NCI-H510A treated with DMSO at 0.1 percent for 48 hours (cell line): ENCODE data around the gene HAGH.
A peak's percentile ranks its signal among the peaks of the same experiment; 100 is the strongest.
"Not testable (repeated sequence)": the region's sequence is repeated elsewhere in the genome, so short reads cannot be mapped to it uniquely, and the experiment has no call there.

Experiments
- DNase-seq: peaks from one replicate; lab custom pipeline; 2025; lab: John Stamatoyannopoulos, UW

Gene HAGH

DNA sequence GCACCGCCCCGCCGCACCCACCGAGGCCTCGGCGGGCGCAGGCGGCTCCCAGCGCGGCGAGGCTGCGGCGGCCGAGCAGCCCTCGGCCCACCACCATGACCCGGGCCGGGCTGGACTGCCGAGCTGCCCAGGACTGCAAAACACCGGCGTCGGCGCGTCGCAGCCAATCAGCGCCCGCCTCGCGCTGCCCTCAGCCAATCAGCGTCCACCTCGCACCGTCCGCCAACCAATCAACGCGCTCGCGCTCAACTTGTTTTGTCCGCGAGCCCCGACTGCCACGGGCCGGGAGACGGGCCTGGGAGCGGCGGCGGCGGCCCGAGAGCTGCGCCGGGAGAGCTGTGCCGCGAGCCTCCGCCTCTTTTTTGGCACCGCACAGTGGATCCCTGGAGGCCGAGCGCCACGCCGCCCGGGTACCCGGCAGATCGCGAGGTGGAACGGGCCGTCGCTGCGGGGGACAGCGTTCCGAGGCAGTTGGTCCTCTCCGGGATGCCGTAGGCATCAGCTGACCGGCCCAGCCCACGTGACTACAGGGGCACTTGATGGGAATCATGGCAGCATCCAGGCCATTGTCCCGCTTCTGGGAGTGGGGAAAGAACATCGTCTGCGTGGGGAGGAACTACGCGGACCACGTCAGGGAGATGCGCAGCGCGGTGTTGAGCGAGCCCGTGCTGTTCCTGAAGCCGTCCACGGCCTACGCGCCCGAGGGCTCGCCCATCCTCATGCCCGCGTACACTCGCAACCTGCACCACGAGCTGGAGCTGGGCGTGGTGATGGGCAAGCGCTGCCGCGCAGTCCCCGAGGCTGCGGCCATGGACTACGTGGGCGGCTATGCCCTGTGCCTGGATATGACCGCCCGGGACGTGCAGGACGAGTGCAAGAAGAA lies at the start of gene HAGH, which contains the start of gene FAHD1:
TSS of gene HAGH (minus strand) at position 135 of the 883 bp plus-strand sequence. CDS start at position 97, 38 bp downstream.
TSS of gene FAHD1 (plus strand) at position 516 of the 883 bp plus-strand sequence. CDS start at position 549, 33 bp downstream.
- DNase-seq = peak; percentile 75

DNA sequence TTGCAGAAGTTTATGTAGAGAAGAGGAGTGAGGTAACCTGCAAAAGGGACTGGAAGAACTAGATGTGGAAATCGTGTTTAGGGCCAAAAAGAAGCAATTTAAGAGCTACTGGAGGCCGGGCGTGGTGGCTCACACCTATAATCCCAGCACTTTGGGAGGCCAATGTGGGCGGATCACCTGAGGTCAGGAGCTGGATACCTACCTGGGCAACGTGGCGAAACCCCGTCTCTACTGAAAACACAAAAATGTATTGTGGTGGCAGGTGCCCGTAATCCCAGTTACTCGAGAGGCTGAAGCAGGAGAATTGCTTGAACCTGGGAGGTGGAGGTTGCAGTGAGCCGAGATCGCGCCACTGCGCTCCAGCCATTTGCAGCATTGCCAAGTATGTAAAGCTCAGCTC lies 49.4 kb upstream of the HAGH start:
- not testable (repeated sequence) for DNase-seq

DNA sequence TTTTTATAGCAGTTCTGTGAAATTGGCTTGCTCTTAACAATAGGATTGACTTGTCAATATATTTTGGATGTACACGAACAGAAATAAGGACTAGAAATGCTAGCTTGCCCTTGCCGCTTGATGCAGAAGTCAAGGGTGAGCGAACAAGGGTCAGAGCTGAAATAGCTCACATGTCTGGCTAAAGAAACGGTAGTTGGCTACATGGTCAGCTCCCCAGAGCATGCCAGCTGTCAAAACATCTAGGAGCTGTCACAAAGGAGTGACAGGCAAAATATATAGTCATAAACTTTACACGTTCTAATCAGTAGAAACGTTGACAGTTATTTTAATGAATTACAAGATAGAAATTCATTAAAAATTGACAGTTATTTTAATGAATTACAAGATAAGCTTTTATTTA lies 48.2 kb upstream of the HAGH start:
- no peak for DNase-seq

DNA sequence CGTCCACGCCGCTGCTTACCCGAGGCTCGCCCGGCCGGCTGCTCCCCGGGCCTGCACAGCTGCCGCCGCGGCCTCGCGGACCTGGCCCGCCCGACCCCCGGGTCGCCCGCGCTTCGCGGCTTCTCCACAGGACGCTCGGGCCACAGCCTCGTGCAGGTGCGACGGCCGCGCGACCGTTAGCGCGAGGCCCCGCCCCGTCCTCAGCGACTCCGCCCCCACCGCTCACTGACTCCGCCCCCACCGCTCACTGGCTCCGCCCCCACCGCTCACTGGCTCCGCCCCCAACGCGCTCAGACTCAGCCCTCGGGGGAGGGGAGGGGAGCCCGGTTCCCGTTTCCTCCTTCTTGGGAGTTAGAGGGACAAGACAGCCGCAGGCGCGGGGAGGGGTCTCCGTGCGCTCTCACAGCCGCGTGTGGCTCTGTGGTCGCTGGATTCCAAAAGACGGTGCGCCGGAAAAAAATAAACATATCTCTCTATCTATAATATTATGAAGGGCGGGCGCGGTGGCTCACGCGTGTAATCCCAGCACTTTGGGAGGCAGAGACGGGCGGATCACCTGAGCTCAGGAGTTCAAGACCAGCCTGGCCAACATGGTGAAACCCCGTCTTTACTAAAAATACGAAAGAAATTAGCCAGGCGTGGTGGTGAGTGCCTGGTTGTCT lies 45.5 kb upstream of the HAGH start, which contains the start of gene MEIOB:
TSS of gene MEIOB (minus strand) at position 191 of the 662 bp plus-strand sequence. CDS start 3,989 bp downstream, outside the sequence.
- DNase-seq = no peak

DNA sequence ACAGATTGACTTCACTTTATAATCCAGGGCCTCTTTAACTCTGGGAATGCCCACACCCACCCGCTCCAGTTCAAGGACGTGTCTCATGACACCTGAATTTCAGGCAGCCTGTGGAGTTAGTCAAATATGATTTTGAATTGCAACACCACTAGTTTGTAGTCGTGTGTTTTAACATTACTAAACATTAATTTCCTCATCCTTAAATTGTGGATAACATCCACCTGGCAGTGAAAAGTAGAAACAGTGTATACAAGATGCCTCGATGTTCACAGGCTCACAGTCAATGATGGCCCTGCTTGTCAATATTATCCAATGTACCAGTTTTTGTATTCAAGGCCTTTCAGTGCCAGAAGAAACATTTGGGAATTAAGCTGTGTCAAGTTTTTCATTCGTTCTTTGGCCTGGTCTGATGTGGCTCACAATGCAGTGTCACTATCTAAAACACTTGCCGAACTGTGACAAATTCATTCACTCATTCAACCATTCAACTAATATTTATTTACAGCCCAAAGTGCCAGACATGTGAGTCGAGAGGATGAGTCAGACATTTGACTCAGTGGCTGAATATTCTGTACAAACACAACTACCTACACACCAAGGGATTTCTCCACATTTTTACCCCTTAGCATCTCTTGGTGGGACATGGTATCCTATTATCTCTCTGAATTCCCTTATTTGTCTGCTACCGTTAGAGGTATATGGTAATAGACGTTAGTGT lies 43.9 kb upstream of the HAGH start:
- peak; percentile 26 for DNase-seq

DNA sequence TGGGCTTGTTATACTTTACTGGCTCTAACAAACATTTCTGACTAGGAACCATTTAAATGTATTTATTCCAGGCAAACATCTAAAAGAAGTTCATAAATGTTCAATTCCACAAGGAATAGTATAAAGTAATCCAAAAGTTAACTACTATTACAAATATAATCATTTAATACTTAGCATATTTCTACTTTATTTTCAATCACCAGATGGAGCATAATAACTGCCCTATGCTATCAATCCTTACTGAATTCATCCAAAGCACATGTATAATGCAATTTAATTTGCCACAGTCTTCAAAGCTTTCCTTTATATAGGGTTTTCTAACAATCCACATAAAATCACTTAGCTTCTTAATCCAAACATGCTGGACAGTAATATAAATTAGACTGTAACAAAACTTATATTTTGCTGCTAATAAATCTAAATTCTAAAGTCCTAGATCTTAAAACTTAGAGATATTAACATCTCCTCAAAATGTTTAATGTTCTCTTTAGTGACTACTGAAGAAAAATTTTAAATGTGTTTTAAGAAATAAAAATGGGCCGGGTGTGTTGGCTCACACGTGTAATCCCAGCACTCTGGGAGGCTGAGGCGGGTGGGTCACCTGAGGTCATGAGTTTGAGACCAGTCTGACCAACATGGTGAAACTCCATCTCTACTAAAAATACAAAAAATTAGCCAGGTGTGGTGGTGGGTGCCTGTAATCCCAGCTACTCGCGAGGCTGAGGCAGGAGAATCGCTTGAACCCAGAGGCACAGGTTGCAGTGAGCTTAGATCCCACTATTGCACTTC lies 39.5 kb upstream of the HAGH start:
- no peak for DNase-seq

DNA sequence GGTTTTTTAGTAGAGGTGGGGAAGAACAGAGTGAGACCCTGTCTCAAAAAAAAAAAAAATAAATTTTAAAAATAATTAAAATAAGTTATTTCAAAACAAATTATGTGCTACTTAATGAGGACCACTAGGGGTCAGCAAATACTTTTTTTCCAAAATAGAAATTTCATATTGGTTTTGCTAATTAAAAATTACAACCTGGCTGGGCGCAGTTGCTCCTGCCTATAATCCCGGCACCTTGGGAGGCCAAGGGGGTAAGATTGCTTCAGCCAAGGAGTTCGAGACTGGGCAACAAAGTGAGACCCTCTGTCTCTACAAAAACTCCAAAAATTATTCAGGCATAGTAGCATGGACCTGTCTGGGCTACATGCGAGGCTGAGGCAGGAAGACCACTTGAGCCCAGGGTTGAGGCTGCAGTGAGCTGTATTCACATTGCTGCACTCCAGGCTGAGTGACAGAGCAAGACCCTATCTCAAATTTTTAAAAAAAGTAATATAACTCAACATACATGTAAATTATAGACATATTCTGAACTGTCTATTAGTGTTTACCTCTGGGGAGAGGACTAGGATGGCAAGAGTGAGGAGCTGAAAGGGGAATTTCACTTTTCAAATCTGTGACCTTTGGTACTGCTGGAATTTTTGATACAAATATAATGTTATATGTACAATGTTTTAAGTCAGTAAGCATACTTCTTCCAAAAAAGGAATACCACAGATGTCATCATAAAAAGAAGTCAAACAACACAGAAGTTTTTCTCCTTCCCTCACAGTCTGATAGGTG lies 37.2 kb upstream of the HAGH start:
- DNase-seq = no peak

DNA sequence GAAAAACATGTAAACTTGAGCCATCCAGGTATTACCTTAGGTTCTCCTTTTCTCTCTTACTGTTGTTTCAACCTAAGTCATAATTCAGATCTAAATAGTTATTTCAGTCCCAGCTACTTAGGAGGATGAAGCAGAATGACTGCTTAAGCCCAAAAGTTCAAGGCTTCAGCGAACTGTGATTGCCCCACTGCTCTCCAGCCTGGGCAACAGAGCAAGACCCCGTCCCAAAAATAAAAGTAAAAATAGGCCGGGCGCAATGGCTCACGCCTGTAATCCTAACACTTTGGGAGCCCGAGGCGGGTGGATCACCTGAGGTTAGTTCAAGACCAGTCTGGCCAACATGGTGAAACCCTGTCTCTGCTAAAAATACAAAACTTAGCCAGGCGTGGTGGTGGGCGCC lies 35.8 kb upstream of the HAGH start:
- no peak for DNase-seq

DNA sequence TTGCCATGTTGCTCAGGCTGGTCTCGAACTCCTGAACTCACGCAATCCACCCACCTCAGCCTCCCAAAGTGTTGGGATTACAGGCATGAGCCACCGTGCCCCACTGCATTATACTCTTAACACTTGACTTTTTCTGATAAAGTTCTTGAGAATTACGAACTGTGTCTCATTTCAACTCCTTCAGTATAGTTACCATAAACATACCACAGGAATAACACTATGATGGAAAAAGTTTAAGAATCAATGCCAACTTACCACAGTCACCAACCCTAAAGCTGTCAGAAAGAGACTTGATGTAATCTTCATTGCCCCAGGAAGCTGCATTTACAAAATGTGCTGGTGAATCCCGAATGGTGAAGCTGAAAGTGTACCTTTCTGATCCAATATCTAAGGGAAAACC lies 35.1 kb upstream of the HAGH start:
- DNase-seq = no peak

DNA sequence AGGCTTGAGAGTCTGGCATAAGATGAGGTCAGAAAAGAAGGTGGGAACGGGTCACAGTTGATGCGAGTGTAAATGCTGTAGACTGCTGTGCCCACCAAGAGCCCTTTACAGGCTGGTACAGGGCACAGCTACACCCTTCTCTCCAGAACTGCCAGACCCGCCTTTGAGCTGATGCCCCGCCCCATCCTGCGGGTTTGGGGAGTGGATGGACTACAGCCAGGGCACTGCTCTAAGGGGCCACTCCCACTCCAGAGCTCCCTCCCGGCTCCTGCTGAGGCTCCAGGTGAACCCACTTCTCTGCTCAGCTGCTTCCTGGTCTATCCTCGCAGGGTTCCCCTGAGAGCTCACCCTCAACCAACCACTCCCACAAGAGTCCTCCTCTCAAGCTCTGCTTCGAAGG lies 33.0 kb upstream of the HAGH start:
- DNase-seq = no peak

DNA sequence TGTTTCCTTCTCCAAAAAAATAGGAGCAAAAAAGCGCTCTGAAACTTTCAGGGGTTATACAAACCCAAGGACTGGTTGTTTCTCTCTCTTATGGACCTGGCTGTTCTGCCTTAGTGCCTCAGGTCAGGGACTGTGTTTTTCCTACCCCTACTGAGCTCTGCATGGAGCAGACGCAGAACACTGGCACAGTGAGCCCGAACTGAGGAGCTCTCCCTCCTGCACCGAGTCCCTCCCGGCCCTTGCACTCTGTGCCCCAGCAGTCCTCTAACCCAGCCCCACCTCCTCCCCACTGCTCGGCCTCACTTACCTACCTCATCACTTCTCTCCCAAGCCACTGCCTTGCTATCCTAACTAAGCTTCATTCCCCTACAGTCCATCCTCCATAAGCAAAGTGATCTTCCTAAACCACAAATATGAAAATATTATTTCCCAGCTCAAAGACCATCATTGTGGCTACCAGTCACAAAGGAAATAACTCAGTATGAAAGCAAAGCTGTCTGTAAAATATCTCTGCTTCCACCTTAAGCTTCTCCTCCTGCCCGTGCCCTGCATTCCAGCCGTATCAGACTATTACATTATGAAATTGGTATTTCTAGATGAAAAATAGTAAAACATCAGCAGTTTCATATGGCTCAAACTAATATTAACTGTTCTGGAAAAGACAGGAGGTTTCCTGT lies 31.7 kb upstream of the HAGH start:
- DNase-seq = no peak

DNA sequence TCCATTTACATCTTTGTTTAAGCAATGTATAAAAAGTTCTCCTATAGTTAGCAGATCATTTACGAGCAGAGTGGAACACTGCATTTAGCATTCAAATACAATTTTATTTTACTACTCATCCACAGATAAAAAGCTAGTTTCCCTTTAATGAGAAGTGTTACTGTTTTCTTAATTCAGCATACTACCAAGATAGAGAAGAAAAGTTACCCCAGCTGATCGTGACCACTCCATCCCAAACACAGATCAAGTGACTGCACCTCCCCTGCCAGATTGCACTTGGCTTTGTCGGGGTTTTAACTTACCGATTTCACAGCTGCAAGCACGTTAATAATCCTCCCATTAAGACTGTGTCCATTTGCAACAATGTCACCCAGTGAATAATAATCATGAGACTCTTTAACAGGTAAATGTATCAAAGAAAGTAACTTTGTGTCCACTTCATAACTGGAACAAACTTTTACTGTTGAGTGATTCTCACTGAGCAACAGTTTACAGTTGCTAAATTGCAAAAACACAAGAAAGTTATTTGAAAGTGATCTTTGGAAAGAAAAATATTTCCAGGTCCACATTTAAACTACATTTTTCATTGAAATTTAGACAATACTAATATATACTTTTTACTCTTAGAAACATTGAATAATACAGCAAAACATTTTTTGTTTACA lies 30.9 kb upstream of the HAGH start:
- DNase-seq = no peak

DNA sequence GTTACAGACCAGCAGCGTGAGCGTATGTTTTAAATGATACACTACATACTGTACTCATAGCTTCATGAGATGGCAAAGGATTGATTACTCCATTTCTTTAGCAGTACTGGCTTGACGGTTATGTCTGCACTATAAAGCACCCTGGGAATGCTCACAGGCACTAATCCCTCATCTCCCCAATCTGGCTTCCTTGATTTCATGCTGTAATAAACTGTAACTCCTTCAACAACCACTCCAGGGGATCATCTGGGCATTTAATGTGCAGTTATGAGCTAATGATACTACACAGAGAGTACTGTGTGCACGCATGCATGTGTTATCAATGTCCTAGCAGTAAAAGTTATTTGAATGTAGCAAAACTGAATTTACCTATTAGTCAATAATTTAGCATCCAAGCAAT lies 25.2 kb upstream of the HAGH start:
- no peak for DNase-seq

DNA sequence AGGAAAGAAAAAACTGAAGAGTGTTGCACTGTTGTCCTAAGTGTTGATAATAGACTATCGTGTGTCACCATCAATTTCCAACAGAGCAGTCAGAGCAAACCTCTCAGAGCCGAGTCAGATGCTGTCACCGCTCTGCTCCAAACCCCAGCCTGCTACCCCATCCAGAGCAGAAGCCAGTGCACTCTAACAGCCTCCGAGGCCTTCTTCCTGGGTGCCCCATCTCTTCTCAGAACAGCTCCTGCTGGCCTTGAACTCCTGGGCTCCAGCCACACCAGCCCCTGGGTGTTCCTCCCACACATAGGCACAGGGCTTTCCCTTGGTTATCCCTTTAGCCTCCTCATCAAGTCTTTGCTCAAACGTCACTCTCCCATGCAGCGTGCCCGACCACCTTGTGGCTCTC lies 24.4 kb upstream of the HAGH start:
- DNase-seq = no peak

DNA sequence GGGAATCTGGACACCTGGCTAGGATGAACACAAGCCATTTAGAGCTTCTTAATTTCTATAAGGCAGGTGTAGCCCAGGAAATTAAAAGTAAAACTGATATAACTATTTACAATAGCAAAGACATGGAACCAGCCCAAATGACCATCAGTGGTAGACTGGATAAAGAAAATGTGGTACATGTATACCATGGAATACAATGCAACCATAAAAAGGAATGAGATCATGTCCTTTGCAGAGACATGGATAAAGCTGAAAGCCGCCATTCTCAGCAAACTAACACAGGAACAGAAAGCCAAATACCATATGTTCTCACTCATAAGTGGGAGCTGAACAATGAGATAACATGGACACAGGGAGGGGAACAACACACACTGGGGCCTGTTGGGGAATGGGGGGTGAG lies 19.8 kb upstream of the HAGH start:
- no peak for DNase-seq

DNA sequence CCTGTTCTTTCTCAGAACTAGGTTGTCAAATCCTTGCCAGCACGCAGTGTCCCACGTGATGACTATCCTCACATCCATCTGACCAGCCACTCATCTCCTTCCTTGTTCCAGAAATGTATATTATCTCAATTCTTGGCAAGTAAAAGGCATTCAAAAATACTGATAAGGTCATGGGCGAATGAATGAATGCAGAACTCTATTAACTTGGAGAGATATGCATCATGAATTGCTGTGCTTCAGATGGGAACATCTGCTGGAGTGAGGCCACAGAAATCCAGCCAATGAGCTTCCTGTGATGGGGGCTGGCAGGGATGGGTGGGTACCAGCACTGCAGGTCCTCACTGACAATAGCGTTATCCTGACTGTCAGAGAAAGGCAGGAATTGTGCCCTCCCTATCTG lies 19.4 kb upstream of the HAGH start:
- no peak for DNase-seq

DNA sequence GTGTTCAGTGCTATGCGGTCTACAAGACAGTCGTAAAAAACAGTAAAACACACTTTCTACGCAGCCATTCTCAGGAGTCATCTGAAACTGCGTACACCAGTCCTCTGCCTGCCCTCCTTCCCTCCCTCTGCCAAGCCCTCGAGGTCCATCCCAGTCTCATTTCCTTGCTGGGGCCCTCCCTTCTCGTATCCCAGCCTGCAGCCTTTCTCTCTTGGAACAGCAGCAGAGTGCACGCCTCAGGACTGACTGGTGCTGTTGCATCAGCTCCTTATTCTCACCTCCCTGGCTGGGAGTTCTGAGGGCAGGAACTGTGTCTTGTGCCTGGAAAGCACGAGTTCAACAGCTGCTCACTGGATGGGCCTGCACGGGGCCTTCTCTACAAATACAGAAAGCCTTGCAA lies 12.9 kb upstream of the HAGH start:
- DNase-seq = no peak

DNA sequence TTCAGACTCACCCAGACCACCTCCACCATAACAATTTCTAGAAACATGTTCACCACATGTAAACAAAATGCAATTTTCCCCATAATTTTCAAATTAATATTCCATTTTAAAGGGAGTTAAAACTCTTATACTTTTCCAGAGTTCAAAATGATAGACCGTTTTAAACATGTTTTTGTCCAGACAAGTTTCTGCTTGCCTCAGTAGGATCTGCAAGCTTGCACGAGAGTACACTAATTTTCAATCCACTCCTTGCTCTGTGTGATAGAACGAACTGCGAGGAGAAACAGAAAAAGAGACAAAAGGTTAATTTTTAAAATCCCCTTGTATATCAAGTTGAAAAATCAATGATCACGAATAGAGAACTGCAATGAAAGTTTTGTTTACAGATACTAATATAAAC lies 7.5 kb upstream of the HAGH start:
- no peak for DNase-seq

DNA sequence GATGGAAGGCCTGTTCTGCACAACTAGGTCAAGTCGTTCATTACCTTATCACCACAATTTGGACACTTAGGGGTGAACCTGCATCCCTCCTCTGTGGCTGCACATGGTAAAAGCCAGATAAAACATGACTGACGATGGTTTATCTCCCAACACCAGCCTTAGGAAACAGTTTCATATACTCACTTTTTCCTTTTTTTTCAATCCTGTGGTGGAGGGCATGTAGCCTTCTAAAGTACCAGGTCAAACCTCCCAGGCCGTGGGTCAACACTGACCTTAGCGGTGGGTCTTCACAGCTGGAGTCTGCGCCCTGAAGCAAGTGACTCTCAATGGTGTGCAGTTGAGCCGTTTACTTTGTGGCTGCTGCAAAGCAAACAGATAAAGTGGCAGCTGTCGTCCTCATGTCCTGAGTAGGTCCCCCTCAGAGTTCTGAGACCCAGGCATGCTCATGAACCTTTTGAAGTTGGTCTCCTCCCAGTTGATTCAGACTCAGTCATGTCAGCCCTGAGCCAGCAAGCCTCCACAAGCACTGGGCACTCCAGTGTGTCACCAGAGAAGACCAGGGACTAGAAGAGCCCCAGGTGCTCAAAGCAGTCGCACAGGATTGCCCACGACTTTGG lies 6.3 kb upstream of the HAGH start:
- DNase-seq = peak; percentile 93
